IgD-negative memory B cell (primary cell): ENCODE results near the gene TMEM178A. TPM values are rescaled to one million over a fixed set of nuclear protein-coding genes. Genes with fewer than 3 reads are reported as not detected.

Experiments
- H3K27ac Mint-ChIP-seq, 3 donors: one replicate each; pipeline ENCODE4 v1.8.0; 2020 to 2022; ENCODE audit warnings: mild to moderate bottlenecking in 3 of 3, mixed read lengths in 3 of 3, moderate library complexity in 1 of 3
- H3K27me3 Mint-ChIP-seq: one replicate; pipeline ENCODE4 v1.8.0; 2021; ENCODE audit warnings: mixed read lengths
- H3K36me3 Mint-ChIP-seq: one replicate; pipeline ENCODE4 v1.8.0; 2020; ENCODE audit warnings: mild to moderate bottlenecking, mixed read lengths
- H3K4me1 Mint-ChIP-seq, 3 donors: one replicate each; pipeline ENCODE4 v1.8.0; 2020 to 2022; ENCODE audit warnings: mixed read lengths in 3 of 3, mild to moderate bottlenecking in 1 of 3
- H3K4me3 Mint-ChIP-seq, 4 donors: one replicate each; pipeline ENCODE4 v1.8.0; 2020 to 2022; ENCODE audit warnings: mild to moderate bottlenecking in 4 of 4, mixed read lengths in 4 of 4, moderate library complexity in 3 of 4
- H3K9me3 Mint-ChIP-seq, 3 donors: one replicate each; pipeline ENCODE4 v1.8.0; 2020 to 2021; ENCODE audit warnings: mixed read lengths in 3 of 3, mild to moderate bottlenecking in 1 of 3
- polyA plus RNA-seq: library from polyadenylated mRNA; unstranded; fragments of 300-500 nt; fragmentation: Illumina TruSeq; gene quantifications from one replicate; pipeline ENCODE4 v1.2.3, GENCODE V29; 2021

The TMEM178A gene
- polyA plus RNA-seq, 1 donor from 2014 or later, result not detected

GRCh38 chr2:39679805-39680204 lies 14.1 kb downstream of the TMEM178A start:
- Mint-ChIP-seq H3K27ac (no peak overlapping the region), H3K9me3 (peaks cover 2 to 7% (median 5%) of the 10 kb centered on the region in 3 donors), H3K27me3 (peaks cover 8% of the 10 kb centered on the region), H3K4me3 (no peak overlapping the region), H3K36me3 (no peaks in the 10 kb centered on the region), H3K4me1 (peaks cover 0 to 2% (median 0%) of the 10 kb centered on the region in 3 donors)

DNA sequence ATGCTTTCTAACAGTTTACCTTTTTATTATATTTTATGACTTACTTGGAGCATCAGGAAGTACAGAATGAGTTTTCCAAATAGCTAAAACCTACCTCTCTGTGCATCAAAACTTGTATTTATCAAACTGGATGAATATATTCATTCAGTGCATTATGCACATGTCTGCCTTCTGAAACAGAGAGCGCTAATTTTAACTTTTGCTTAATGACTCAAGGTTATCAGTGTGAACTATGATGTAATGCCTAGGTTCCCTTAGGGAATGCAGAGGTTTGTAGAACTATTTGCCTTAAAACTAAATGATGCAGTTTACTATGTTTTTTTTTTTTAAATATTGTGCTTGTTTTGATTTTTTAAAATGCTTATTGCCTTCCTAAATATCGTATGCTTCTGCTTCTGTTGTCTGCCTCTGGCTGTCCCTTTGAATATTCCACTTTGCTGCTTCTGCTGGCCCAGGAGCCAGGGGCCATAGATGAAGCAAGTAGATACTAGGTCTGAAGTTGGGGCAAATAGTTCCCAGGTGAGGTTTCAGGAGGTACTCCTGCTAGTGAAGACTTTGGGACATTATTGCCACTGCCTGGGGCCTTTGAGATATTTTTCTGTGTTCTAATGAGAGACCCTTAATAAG lies 16.5 kb downstream of the TMEM178A start:
- no peaks in the 10 kb centered on the region for H3K36me3 Mint-ChIP-seq
- H3K27me3 Mint-ChIP-seq, result peaks cover 12% of the 10 kb centered on the region
- H3K4me1 Mint-ChIP-seq, result no peaks in the 10 kb centered on the region
- H3K9me3 Mint-ChIP-seq, result peaks cover 2 to 7% (median 5%) of the 10 kb centered on the region in 3 donors
- no peak overlapping the region for H3K4me3 Mint-ChIP-seq
- no peak overlapping the region for H3K27ac Mint-ChIP-seq

- no peak overlapping the region for H3K4me3 Mint-ChIP-seq
These were observed 17.4 kb downstream of the TMEM178A start for GRCh38 chr2:39683022-39683699.

DNA sequence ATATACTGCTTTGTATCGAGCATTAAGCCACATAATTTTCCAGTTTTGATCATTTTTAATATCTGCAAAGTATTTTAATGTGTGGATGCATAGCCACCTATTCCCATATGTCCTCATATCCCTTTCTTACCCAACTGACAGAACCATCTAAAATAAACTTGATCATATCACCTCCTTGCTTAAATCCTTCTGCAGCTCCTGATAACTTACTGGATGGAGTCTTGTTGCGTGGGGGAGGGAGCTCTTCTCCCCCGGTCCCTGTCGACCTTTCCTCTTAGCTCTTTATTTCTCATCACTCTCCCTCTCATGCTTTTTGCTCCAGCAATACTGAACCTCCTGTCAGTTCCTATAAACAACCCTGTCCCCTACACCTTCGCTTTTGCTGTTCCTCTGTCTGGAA lies 18.7 kb downstream of the TMEM178A start:
- H3K36me3 Mint-ChIP-seq, result no peaks in the 10 kb centered on the region
- no peaks in the 10 kb centered on the region for H3K4me1 Mint-ChIP-seq
- peaks cover 8% of the 10 kb centered on the region for H3K27me3 Mint-ChIP-seq
- H3K9me3 Mint-ChIP-seq, result no peaks in the 10 kb centered on the region
- no peak overlapping the region for H3K4me3 Mint-ChIP-seq
- H3K27ac Mint-ChIP-seq, result no peak overlapping the region

More at GRCh38 chr2:39683022-39683699, 17.4 kb downstream of the TMEM178A start:
- Mint-ChIP-seq H3K27me3 (peaks cover 8% of the 10 kb centered on the region), H3K27ac (no peak overlapping the region), H3K4me1 (no peaks in the 10 kb centered on the region), H3K9me3 (peaks cover under 1 to 6% (median 3%) of the 10 kb centered on the region in 3 donors), H3K36me3 (no peaks in the 10 kb centered on the region)

- H3K27ac Mint-ChIP-seq, result no peak overlapping the region
- peaks cover 8% of the 10 kb centered on the region for H3K27me3 Mint-ChIP-seq
- H3K4me3 Mint-ChIP-seq, result no peak overlapping the region
- no peaks in the 10 kb centered on the region for H3K4me1 Mint-ChIP-seq
- H3K36me3 Mint-ChIP-seq, result no peaks in the 10 kb centered on the region
- peaks cover 0 to 2% (median 0%) of the 10 kb centered on the region in 3 donors for H3K9me3 Mint-ChIP-seq
These were observed 19.4 kb downstream of the TMEM178A start for GRCh38 chr2:39685126-39685525.

DNA sequence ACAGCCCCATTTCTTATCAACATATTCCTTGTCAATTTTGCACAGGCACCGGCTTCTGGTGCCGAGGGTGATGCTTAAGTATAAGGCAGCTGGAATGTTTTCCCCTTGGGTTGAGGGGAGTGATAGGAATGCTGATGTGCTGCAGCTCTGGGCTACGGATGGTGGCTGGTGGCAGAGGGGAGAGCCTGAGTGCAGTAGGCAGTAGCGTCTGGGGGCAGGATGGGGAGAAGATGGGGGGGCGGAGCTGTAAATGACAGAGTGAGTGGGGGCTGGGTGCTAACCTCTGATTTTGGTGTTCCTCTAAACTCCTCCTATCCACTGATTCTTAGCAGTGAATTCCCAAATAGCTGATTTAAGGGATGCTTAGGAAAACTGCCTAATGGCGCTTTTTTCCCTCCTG lies 20.7 kb downstream of the TMEM178A start:
- H3K36me3 Mint-ChIP-seq, result no peaks in the 10 kb centered on the region
- no peak overlapping the region for H3K27ac Mint-ChIP-seq
- H3K27me3 Mint-ChIP-seq, result peaks cover 6% of the 10 kb centered on the region
- peaks cover 0 to 6% (median 4%) of the 10 kb centered on the region in 3 donors for H3K9me3 Mint-ChIP-seq
- no peaks in the 10 kb centered on the region for H3K4me1 Mint-ChIP-seq
- H3K4me3 Mint-ChIP-seq, result no peak overlapping the region

- Mint-ChIP-seq H3K4me3 (no peak overlapping the region), H3K27me3 (peaks cover 8% of the 10 kb centered on the region), H3K4me1 (no peaks in the 10 kb centered on the region), H3K36me3 (no peaks in the 10 kb centered on the region), H3K27ac (no peak overlapping the region), H3K9me3 (peaks cover 0 to 6% (median 4%) of the 10 kb centered on the region in 3 donors)
These were observed 22.5 kb downstream of the TMEM178A start for GRCh38 chr2:39688181-39688580.

DNA sequence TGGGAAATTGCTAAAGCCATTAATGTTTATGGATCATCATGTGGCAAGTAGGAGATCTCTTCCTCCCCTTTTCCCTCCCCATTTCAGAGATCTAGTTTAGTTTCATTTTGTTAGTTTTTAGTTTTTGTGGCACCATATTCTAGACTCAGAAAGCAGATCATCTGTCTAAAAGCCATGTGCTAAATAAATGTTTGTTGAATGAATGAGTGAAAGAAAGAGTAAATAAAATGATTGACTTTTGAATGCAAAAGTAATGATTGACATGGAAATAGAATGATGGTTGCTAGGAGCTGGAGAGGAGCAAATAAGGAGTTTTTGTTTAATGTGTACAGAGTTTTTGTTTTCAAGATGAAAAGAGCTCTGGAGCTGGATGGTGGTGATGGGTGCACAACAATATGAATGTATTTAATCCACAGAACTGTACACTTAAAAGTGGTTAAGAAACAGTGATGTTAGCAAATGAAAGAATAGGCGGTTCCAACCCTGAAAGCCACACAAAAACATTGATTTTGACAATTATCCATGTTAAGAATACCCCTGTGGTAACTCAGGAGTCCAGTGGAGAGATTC lies 23.6 kb downstream of the TMEM178A start:
- Mint-ChIP-seq H3K27ac (no peak overlapping the region), H3K4me3 (no peak overlapping the region), H3K36me3 (no peaks in the 10 kb centered on the region), H3K9me3 (peaks cover 0 to 6% (median 4%) of the 10 kb centered on the region in 3 donors), H3K4me1 (no peaks in the 10 kb centered on the region), H3K27me3 (peaks cover 8% of the 10 kb centered on the region)

- no peak overlapping the region for H3K4me3 Mint-ChIP-seq
- no peak overlapping the region for H3K27ac Mint-ChIP-seq
- no peaks in the 10 kb centered on the region for H3K4me1 Mint-ChIP-seq
- peaks cover 8% of the 10 kb centered on the region for H3K27me3 Mint-ChIP-seq
- H3K9me3 Mint-ChIP-seq, result peaks cover 0 to 6% (median 4%) of the 10 kb centered on the region in 3 donors
- H3K36me3 Mint-ChIP-seq, result no peaks in the 10 kb centered on the region
These were observed 24.2 kb downstream of the TMEM178A start for GRCh38 chr2:39689876-39690275.

GRCh38 chr2:39693245-39693644 lies 27.5 kb downstream of the TMEM178A start:
- H3K27me3 Mint-ChIP-seq, result peaks cover 3% of the 10 kb centered on the region
- no peak overlapping the region for H3K4me3 Mint-ChIP-seq
- H3K9me3 Mint-ChIP-seq, result peaks cover 0 to 6% (median 4%) of the 10 kb centered on the region in 3 donors
- no peak overlapping the region for H3K27ac Mint-ChIP-seq
- no peaks in the 10 kb centered on the region for H3K36me3 Mint-ChIP-seq
- H3K4me1 Mint-ChIP-seq, result no peaks in the 10 kb centered on the region

GRCh38 chr2:39696101-39696553 lies 30.4 kb downstream of the TMEM178A start:
- H3K9me3 Mint-ChIP-seq, result peaks cover 4 to 8% (median 5%) of the 10 kb centered on the region in 3 donors
- H3K27me3 Mint-ChIP-seq, result peaks cover 3% of the 10 kb centered on the region
- no peak overlapping the region for H3K4me3 Mint-ChIP-seq
- H3K4me1 Mint-ChIP-seq, result peaks cover 0 to 1% (median 0%) of the 10 kb centered on the region in 3 donors
- no peaks in the 10 kb centered on the region for H3K36me3 Mint-ChIP-seq
- no peak overlapping the region for H3K27ac Mint-ChIP-seq

GRCh38 chr2:39696838-39697237 lies 31.1 kb downstream of the TMEM178A start:
- Mint-ChIP-seq H3K27me3 (peaks cover 3% of the 10 kb centered on the region), H3K4me3 (no peak overlapping the region), H3K9me3 (peaks cover 5 to 11% (median 10%) of the 10 kb centered on the region in 3 donors), H3K4me1 (peaks cover 0 to 1% (median 0%) of the 10 kb centered on the region in 3 donors), H3K27ac (no peak overlapping the region), H3K36me3 (no peaks in the 10 kb centered on the region)

- Mint-ChIP-seq H3K9me3 (peaks cover 5 to 16% (median 12%) of the 10 kb centered on the region in 3 donors), H3K27ac (no peak overlapping the region)
These were observed 31.7 kb downstream of the TMEM178A start for GRCh38 chr2:39697454-39697853.

DNA sequence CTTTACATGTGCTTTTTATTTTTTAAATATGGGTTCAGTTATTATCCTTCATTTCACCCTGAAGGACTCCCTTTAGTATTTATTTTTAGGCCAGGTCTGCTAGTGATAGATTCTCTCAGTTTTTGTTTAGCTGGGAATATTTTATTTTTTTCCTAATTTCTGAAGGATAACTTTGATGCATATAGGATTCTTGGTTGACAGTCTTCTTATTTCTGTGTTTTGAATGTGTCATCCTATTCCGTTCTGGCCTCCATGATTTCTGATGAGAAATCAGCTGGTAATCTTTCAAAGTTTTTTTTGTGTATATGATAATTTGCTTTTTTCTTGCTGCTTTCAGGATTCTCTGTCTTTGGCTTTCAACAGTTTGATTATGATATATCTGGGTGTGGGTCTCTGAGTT lies 35.4 kb downstream of the TMEM178A start:
- peak overlapping the region in 1 of 4 donors; percentile 6 for H3K4me3 Mint-ChIP-seq
- peaks cover 2% of the 10 kb centered on the region for H3K27me3 Mint-ChIP-seq
- H3K27ac Mint-ChIP-seq, result no peak overlapping the region
- peaks cover 5 to 16% (median 12%) of the 10 kb centered on the region in 3 donors for H3K9me3 Mint-ChIP-seq
- peaks cover 0 to 1% (median 0%) of the 10 kb centered on the region in 3 donors for H3K4me1 Mint-ChIP-seq
- H3K36me3 Mint-ChIP-seq, result peaks cover 2% of the 10 kb centered on the region

More at GRCh38 chr2:39697454-39697853, 31.7 kb downstream of the TMEM178A start:
- H3K36me3 Mint-ChIP-seq, result no peaks in the 10 kb centered on the region
- H3K27me3 Mint-ChIP-seq, result peaks cover 3% of the 10 kb centered on the region
- H3K4me3 Mint-ChIP-seq, result no peak overlapping the region
- H3K4me1 Mint-ChIP-seq, result peaks cover 0 to 1% (median 0%) of the 10 kb centered on the region in 3 donors

DNA sequence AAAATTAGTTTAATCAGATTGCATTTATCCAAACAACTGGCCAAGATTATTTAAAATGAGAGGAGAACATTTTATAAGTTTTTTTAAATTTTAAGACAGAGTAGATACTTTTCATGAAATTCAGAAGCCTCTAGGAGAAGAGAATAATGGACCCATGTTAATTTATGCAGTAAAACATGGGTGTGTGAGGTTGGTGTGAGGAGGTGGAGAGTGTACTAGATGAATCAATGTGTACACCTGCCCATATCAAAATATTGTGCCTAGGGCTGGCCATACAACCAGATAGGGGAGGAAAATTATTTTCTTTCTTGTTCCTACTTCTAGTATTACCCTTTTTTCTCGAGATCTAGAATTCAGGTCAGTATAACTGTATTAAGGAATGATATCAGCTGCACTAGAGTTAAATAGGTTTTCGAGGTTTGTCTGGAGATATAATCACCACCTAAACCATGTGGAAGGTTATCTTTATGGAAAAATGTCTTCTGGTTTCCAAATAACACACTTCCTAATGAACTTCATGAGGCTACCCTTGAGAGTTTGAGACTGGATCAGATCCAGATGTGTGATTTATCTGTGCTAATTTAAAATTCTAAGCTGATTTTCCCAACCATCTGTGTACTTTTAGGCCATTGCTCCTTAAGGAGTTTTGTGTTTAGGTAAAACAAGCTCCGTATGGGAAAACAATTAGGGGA lies 37.6 kb downstream of the TMEM178A start:
- Mint-ChIP-seq H3K27ac (no peak overlapping the region), H3K9me3 (peaks cover 5 to 16% (median 15%) of the 10 kb centered on the region in 3 donors), H3K4me3 (no peak overlapping the region), H3K36me3 (peaks cover 2% of the 10 kb centered on the region), H3K4me1 (peaks cover 0 to 1% (median 0%) of the 10 kb centered on the region in 3 donors), H3K27me3 (peaks cover 10% of the 10 kb centered on the region)
